Neural progenitor cell (in vitro differentiated cells): ENCODE results near the gene NXF1. TPM values are rescaled to one million over a fixed set of nuclear protein-coding genes. Genes with fewer than 3 reads are reported as not detected.

Experiments used
- DNase-seq: peaks from one replicate; pipeline ENCODE4 v3.0.0-alpha.2; 2016; ENCODE audit warnings: low spot score
- H2AFZ ChIP-seq: fragments of 200-600 bp; sonication (generic); replicated peaks from 2 replicates; pipeline ENCODE4 v1.6.1; 2016; ENCODE audit warnings: antibody characterized with exemption
- H3F3A ChIP-seq: fragments of 200-600 bp; sonication (generic); 2 replicates; pipeline ENCODE4 v1.6.1; 2016; ENCODE audit warnings: antibody characterized with exemption, low read depth
- H3K27ac ChIP-seq: fragments of 200-600 bp; sonication (generic); 2 replicates; pipeline ENCODE4 v1.5.1; 2016; ENCODE audit warnings: mild to moderate bottlenecking
- H3K27me3 ChIP-seq: fragments of 200-600 bp; sonication (generic); 2 replicates; pipeline ENCODE4 v1.6.1; 2016; ENCODE audit warnings: mild to moderate bottlenecking, moderate library complexity
- H3K36me3 ChIP-seq: fragments of 200-600 bp; sonication (generic); 2 replicates; pipeline ENCODE4 v1.5.1; 2016
- H3K4me1 ChIP-seq: fragments of 200-600 bp; sonication (generic); 2 replicates; pipeline ENCODE4 v1.6.1; 2016; ENCODE audit warnings: mixed run types
- H3K4me2 ChIP-seq: fragments of 200-600 bp; sonication (generic); 2 replicates; pipeline ENCODE4 v1.6.1; 2016
- H3K4me3 ChIP-seq: fragments of 200-600 bp; sonication (generic); 2 replicates; pipeline ENCODE4 v1.5.1; 2016
- H3K79me2 ChIP-seq: fragments of 200-600 bp; sonication (generic); 2 replicates; pipeline ENCODE4 v1.6.1; 2016; ENCODE audit warnings: low read depth
- H3K9ac ChIP-seq: fragments of 200-600 bp; sonication (generic); 2 replicates; pipeline ENCODE4 v1.6.1; 2016
- H3K9me3 ChIP-seq: fragments of 200-600 bp; sonication (generic); 2 replicates; pipeline ENCODE4 v1.5.1; 2016; ENCODE audit warnings: low read depth
- H4K20me1 ChIP-seq: fragments of 200-600 bp; sonication (generic); 2 replicates; pipeline ENCODE4 v1.6.1; 2016; ENCODE audit warnings: low read depth
- H3K27ac Mint-ChIP-seq: 3 replicates; pipeline ENCODE4 v1.8.0; 2021; ENCODE audit warnings: mixed read lengths
- H3K27me3 Mint-ChIP-seq: 2 replicates; pipeline ENCODE4 v1.8.0; 2022; ENCODE audit warnings: low read depth, mild to moderate bottlenecking, inconsistent platforms, moderate library complexity, mixed read lengths; ENCODE audit not compliant: insufficient read depth
- H3K36me3 Mint-ChIP-seq: 3 replicates; pipeline ENCODE4 v1.8.0; 2021; ENCODE audit warnings: mixed read lengths
- H3K4me1 Mint-ChIP-seq: 3 replicates; pipeline ENCODE4 v1.8.0; 2021; ENCODE audit warnings: mixed read lengths
- H3K4me3 Mint-ChIP-seq: 3 replicates; pipeline ENCODE4 v1.8.0; 2021; ENCODE audit warnings: mild to moderate bottlenecking, moderate library complexity, mixed read lengths
- H3K9me3 Mint-ChIP-seq: 3 replicates; pipeline ENCODE4 v1.8.0; 2020; ENCODE audit warnings: mixed read lengths
- EZH2 ChIP-seq: fragments of 200-600 bp; sonication (generic); IDR thresholded peaks from 2 replicates; pipeline ENCODE4 v1.6.1; 2017; ENCODE audit warnings: antibody characterized with exemption, mild to moderate bottlenecking, moderate library complexity
- EZH2phosphoT487 ChIP-seq: fragments of 200-600 bp; sonication (generic); IDR thresholded peaks from 2 replicates; pipeline ENCODE4 v1.6.1; 2017; ENCODE audit warnings: antibody characterized with exemption
- total RNA-seq: library from RNA; depleted of rRNA; stranded (reverse); fragments of >200 nt; gene quantifications from 2 replicates; pipeline ENCODE4 v1.2.3, GENCODE V29; 2015; ENCODE audit warnings: low replicate concordance
- TF ChIP-seq, protein P1 (sequence below): fragments of 200-600 bp; sonication (generic); IDR thresholded peaks from 2 replicates; pipeline ENCODE4 v1.5.1; 2017; ENCODE audit warnings: antibody characterized with exemption, mild to moderate bottlenecking

The NXF1 gene
- total RNA-seq, 1 donor from 2014 or later, result 23.6 TPM

DNA sequence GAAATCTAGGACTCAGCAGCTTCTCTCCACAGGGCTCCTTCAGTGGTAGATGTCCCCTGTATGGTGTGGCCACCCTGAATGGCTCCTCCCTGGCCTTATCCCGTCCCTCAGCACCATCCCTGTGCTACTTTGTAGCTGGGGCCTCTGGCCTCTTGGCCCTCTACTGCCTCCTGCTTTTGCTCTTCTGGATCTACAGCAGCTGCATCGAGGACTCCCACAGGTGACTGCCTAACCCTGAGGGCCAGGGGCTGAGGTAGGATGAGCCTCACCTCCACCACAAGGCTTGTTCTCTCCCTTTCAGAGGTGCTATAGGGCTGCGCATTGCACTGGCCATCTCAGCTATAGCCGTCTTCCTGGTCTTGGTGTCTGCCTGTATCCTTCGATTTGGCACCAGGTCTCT, 16.2 kb downstream of the NXF1 start:
- Mint-ChIP-seq H3K36me3 (peaks cover 17% of the 10 kb centered on the region), H3K27ac (no peak overlapping the region)
- H3K79me2 ChIP-seq, result peaks cover 50% of the 10 kb centered on the region

GRCh38 chr11:62787005-62787759, 18.1 kb downstream of the NXF1 start, which contains the start of gene TMEM179B:
TSS of gene TMEM179B (plus strand) at chr11:62787402. CDS start at chr11:62787432, 30 bp downstream.
- Histone ChIP-seq H3K4me1 (peaks cover 6% of the 10 kb centered on the region), H3K4me3 (peak within 1 kb of the TSS; percentile 79), H3K4me2 (peak within 1 kb of the TSS; percentile 85), H3K27ac (peak within 1 kb of the TSS; percentile 84), H3K79me2 (peaks cover 50% of the 10 kb centered on the region), H3K9me3 (no peaks in the 10 kb centered on the region), H3K36me3 (no peaks in the 10 kb centered on the region), H4K20me1 (peaks cover 16% of the 10 kb centered on the region), H2AFZ (peak within 1 kb of the TSS; percentile 40), H3F3A (peaks cover 61% of the 10 kb centered on the region), H3K9ac (peak within 1 kb of the TSS; percentile 76), H3K27me3 (no peaks in the 10 kb centered on the region)
- DNase-seq, result peak; percentile 99
- Mint-ChIP-seq H3K27me3 (peaks cover 7% of the 10 kb centered on the region), H3K27ac (peak within 1 kb of the TSS; percentile 37), H3K4me1 (peaks cover 26% of the 10 kb centered on the region), H3K4me3 (peak within 1 kb of the TSS; percentile 89), H3K9me3 (no peaks in the 10 kb centered on the region), H3K36me3 (peaks cover 25% of the 10 kb centered on the region)
- TF ChIP-seq EZH2phosphoT487, result no peak
- TF ChIP-seq EZH2, result no peak
- TF ChIP-seq, protein P1, sequence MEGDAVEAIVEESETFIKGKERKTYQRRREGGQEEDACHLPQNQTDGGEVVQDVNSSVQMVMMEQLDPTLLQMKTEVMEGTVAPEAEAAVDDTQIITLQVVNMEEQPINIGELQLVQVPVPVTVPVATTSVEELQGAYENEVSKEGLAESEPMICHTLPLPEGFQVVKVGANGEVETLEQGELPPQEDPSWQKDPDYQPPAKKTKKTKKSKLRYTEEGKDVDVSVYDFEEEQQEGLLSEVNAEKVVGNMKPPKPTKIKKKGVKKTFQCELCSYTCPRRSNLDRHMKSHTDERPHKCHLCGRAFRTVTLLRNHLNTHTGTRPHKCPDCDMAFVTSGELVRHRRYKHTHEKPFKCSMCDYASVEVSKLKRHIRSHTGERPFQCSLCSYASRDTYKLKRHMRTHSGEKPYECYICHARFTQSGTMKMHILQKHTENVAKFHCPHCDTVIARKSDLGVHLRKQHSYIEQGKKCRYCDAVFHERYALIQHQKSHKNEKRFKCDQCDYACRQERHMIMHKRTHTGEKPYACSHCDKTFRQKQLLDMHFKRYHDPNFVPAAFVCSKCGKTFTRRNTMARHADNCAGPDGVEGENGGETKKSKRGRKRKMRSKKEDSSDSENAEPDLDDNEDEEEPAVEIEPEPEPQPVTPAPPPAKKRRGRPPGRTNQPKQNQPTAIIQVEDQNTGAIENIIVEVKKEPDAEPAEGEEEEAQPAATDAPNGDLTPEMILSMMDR, result peak; percentile 44

More for the DNA sequence above, 16.2 kb downstream of the NXF1 start:
- Histone ChIP-seq H3K4me2 (no peak overlapping the region), H4K20me1 (peaks cover 16% of the 10 kb centered on the region), H3K4me1 (peaks cover 6% of the 10 kb centered on the region), H3K9ac (no peak overlapping the region), H3F3A (peaks cover 74% of the 10 kb centered on the region), H2AFZ (no peak overlapping the region), H3K9me3 (no peaks in the 10 kb centered on the region), H3K36me3 (no peaks in the 10 kb centered on the region), H3K27me3 (no peaks in the 10 kb centered on the region), H3K27ac (no peak overlapping the region), H3K4me3 (no peak overlapping the region)
- TF ChIP-seq EZH2 (no peak), EZH2phosphoT487 (no peak)
- TF ChIP-seq, protein P1, result no peak
- Mint-ChIP-seq H3K4me3 (peak overlapping the region; percentile 89), H3K9me3 (no peaks in the 10 kb centered on the region), H3K4me1 (peaks cover 31% of the 10 kb centered on the region), H3K27me3 (peaks cover 7% of the 10 kb centered on the region)
- no peak for DNase-seq

DNA sequence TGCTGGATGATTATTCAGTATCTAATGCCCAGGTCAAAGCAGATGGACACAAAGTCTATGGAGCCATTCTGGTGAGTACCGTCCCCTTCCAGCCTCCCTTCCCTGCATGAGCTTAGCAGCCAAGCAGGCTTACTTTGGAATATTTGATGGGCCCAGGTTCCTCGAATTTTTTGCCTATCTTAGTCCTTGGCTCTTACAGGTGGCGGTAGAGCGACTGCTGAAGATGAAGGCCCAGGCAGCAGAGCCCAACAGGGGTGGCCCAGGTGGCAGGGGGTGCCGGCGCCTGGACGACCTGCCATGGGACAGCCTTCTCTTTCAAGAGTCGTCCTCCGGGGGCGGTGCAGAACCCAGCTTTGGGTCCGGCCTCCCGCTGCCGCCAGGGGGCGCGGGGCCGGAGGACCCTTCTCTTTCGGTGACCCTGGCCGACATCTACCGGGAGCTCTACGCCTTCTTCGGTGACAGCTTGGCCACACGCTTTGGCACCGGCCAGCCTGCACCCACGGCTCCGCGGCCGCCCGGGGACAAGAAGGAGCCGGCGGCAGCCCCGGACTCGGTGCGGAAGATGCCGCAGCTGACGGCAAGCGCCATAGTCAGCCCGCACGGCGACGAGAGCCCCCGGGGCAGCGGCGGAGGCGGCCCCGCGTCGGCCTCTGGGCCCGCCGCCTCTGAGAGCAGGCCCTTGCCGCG, 18.8 kb downstream of the NXF1 start:
- Histone ChIP-seq H3F3A (peaks cover 58% of the 10 kb centered on the region), H3K79me2 (peaks cover 47% of the 10 kb centered on the region), H3K9ac (no peak overlapping the region), H4K20me1 (peaks cover 16% of the 10 kb centered on the region), H3K4me1 (peaks cover 6% of the 10 kb centered on the region), H3K27me3 (no peaks in the 10 kb centered on the region), H3K4me3 (peak overlapping the region; percentile 79), H3K9me3 (no peaks in the 10 kb centered on the region), H3K27ac (peak overlapping the region; percentile 84), H3K36me3 (no peaks in the 10 kb centered on the region), H2AFZ (peak overlapping the region; percentile 10), H3K4me2 (peak overlapping the region; percentile 85)
- Mint-ChIP-seq H3K27me3 (peaks cover 4% of the 10 kb centered on the region), H3K27ac (no peak overlapping the region), H3K36me3 (peaks cover 28% of the 10 kb centered on the region), H3K4me1 (peaks cover 22% of the 10 kb centered on the region), H3K9me3 (no peaks in the 10 kb centered on the region), H3K4me3 (peak overlapping the region; percentile 85)
- peak; percentile 96 for DNase-seq
- TF ChIP-seq EZH2phosphoT487, result no peak
- TF ChIP-seq, protein P1, result peak; percentile 91
- peak; percentile 39 for TF ChIP-seq EZH2
